HG03432 (cell line): Measurements from ENCODE around the gene RTEL1.

Source experiments
- ATAC-seq: cut with Tn5 transposase; IDR thresholded peaks from one replicate; pipeline ENCODE4 v1.9.1; 2021; ENCODE audit warnings: mild to moderate bottlenecking, moderate library complexity; ENCODE audit not compliant: unreplicated experiment

RTEL1 gene

GRCh38 chr20:63687419-63688178 is 29.5 kb downstream of the RTEL1 start:
- no peak for ATAC-seq

GRCh38 chr20:63688228-63689045 is 30.3 kb downstream of the RTEL1 start:
- ATAC-seq: no peak

- ATAC-seq: no peak
Observed at GRCh38 chr20:63689046-63690002, 31.2 kb downstream of the RTEL1 start.

- no peak for ATAC-seq
Observed at GRCh38 chr20:63690003-63690897, 32.1 kb downstream of the RTEL1 start.

GRCh38 chr20:63690898-63691710 is 33.0 kb downstream of the RTEL1 start:
- ATAC-seq: no peak

GRCh38 chr20:63691711-63692435 is 33.8 kb downstream of the RTEL1 start:
- no peak for ATAC-seq

- no peak for ATAC-seq
Observed at GRCh38 chr20:63692436-63693082, 34.4 kb downstream of the RTEL1 start.

- no peak for ATAC-seq
Observed at GRCh38 chr20:63693083-63693732, 35.1 kb downstream of the RTEL1 start.

GRCh38 chr20:63693733-63694583 is 35.8 kb downstream of the RTEL1 start:
- ATAC-seq: no peak

- no peak for ATAC-seq
Observed at GRCh38 chr20:63694584-63695423, 36.7 kb downstream of the RTEL1 start.

- ATAC-seq: no peak
Observed at GRCh38 chr20:63695424-63696305, 37.6 kb downstream of the RTEL1 start.

- no peak for ATAC-seq
Observed at GRCh38 chr20:63696306-63696627, 38.2 kb downstream of the RTEL1 start.

- ATAC-seq: no peak
Observed at GRCh38 chr20:63696628-63697356, 38.7 kb downstream of the RTEL1 start, which contains the start of gene TNFRSF6B. Gene TNFRSF6B, plus strand, starts transcription at chr20:63696652. Its CDS starts 116 bp downstream, at chr20:63696768.

- ATAC-seq: no peak
Observed at GRCh38 chr20:63697357-63697867, 39.3 kb downstream of the RTEL1 start.
